ENCODE results near the gene CSNK2A1.
A peak's percentile ranks its signal among the peaks of the same experiment; 100 is the strongest.

Gene CSNK2A1

GRCh38 chr20:445514-446336, 97.9 kb downstream of the CSNK2A1 start:
- peak in 1 of 3 experiments; percentile 36 for DNase-seq

- no peak for DNase-seq
Measured at GRCh38 chr20:444862-445426, 98.6 kb downstream of the CSNK2A1 start.

- no peak for DNase-seq
Measured at GRCh38 chr20:444117-444516, 99.5 kb downstream of the CSNK2A1 start.

GRCh38 chr20:443223-443775, 100.3 kb downstream of the CSNK2A1 start:
- no peak for DNase-seq

- no peak for DNase-seq
Measured at GRCh38 chr20:440636-441035, 103.0 kb downstream of the CSNK2A1 start.

GRCh38 chr20:440148-440547, 103.4 kb downstream of the CSNK2A1 start:
- no peak for DNase-seq

- no peak for DNase-seq
Measured at GRCh38 chr20:438571-439469, 104.8 kb downstream of the CSNK2A1 start.

- DNase-seq: no peak
Measured at GRCh38 chr20:437787-438486, 105.7 kb downstream of the CSNK2A1 start.

- no peak for DNase-seq
Measured at GRCh38 chr20:436476-436875, 107.1 kb downstream of the CSNK2A1 start.

- no peak for DNase-seq
Measured at GRCh38 chr20:435558-435957, 108.0 kb downstream of the CSNK2A1 start.

GRCh38 chr20:434661-435419, 108.8 kb downstream of the CSNK2A1 start:
- no peak for DNase-seq

- no peak for DNase-seq
Measured at GRCh38 chr20:434221-434620, 109.4 kb downstream of the CSNK2A1 start.

- DNase-seq: no peak
Measured at GRCh38 chr20:433300-433975, 110.2 kb downstream of the CSNK2A1 start.

- no peak for DNase-seq
Measured at GRCh38 chr20:432677-433299, 110.8 kb downstream of the CSNK2A1 start.

GRCh38 chr20:432208-432607, 111.4 kb downstream of the CSNK2A1 start:
- DNase-seq: no peak

- peak; percentile 49 to 81 (median 55) for DNase-seq
Measured at GRCh38 chr20:431012-431904, 112.3 kb downstream of the CSNK2A1 start.

- no peak for DNase-seq
Measured at GRCh38 chr20:430091-430999, 113.2 kb downstream of the CSNK2A1 start.

GRCh38 chr20:428658-429200, 114.9 kb downstream of the CSNK2A1 start:
- no peak for DNase-seq
